H1 (cell line): Measurements from ENCODE around the gene DES. TPM values are rescaled to one million over a fixed set of nuclear protein-coding genes. Genes with fewer than 3 reads are reported as not detected.

Experiments used
- TAF1 ChIP-seq: IDR thresholded peaks from 2 replicates; pipeline ENCODE4 v1.6.1; 2011; ENCODE audit warnings: mild to moderate bottlenecking, low read depth, low read length
- polyA plus RNA-seq, 7 experiments: library from polyadenylated mRNA; depleted of rRNA in 3 of 7; stranded (reverse) in 5 of 7; unstranded in 2 of 7; fragments of >200 nt in 5 of 7; fragments of 200-250 nt in 2 of 7; gene quantifications; 1 replicate in 5 of 7; 2 replicates in 1 of 7; 4 replicates in 1 of 7; pipeline versions ENCODE4 v1.2.1 to v1.2.3, GENCODE V29; 2011 to 2013; ENCODE audit warnings: missing spikeins in 2 of 7, mixed read lengths in 2 of 7
- total RNA-seq: library from RNA; stranded (reverse); fragmentation: NEBNext Ultra II Directional; extraction: Animal tissue kit (Norgen Biotek cat#: 25700); gene quantifications from 2 replicates; pipeline ENCODE4 v1.2.1, GENCODE V29; 2021

The DES gene
- total and polyA plus RNA-seq, 2 of the 8 experiments (the other 6 are each of a cell fraction or from before 2014, with no cell fraction given): 1.8 to 4.3 TPM

DNA sequence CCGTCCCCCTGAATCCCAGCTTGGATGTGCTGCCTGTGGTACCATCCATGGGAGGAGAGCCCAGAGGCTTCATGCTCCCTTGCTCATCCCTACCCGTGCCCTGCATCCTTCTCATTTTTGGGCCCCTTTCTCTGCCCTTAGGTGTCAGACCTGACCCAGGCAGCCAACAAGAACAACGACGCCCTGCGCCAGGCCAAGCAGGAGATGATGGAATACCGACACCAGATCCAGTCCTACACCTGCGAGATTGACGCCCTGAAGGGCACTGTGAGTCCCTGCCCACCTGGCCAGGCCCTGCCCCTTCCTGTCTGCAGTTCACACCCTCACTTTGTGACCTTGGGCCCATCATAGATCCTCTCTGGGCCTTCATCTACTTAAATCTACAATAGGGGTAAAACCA lies 2.5 kb downstream of the DES start (continued):
- TF ChIP-seq TAF1: no peak
